Stromal cell of bone marrow (primary cell): ENCODE data around the gene CELF2.

Experiments used
- DNase-seq: peaks from one replicate; pipeline ENCODE4 v3.0.0-alpha.2; 2012; ENCODE audit warnings: low read depth

Gene CELF2

DNA sequence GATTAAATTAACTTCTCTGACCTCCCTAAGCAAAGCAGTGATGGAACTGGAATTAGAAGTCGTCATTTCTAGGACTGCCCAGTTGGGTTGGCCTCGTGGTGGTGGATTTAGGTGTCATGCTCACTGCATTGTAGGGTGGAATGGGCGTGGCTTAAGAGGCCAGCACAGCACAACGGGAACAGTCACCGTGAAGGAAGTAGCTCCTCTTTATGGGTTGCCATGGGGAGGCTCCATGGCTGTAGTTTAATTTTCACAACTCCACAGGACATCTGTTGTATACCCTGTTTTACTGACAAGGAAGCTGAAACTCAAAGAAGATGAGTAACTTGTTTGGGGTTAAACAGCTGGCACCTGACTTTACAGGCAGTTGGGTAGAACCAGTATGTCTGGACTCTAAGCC lies 208.3 kb downstream of the CELF2 start:
- DNase-seq: no peak

DNA sequence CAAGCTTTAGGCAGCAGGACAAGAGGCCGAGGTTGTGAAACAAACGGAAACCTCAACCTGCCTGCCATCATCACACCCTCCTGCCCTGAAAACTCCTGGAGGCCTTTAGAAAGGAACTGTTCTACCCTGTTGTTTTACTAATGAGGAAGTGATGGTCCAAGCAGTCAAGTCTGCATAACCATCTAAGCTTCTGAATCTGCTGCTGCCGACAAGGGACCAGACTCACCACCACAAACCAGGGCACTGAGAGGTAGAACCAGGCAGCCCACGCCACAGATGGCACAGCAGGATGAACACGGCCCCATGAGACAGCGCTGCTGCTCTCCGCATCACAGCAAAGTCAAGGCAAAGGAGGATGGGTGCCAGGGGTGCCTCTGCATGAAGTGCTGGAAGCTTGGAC lies 209.4 kb downstream of the CELF2 start:
- no peak for DNase-seq

DNA sequence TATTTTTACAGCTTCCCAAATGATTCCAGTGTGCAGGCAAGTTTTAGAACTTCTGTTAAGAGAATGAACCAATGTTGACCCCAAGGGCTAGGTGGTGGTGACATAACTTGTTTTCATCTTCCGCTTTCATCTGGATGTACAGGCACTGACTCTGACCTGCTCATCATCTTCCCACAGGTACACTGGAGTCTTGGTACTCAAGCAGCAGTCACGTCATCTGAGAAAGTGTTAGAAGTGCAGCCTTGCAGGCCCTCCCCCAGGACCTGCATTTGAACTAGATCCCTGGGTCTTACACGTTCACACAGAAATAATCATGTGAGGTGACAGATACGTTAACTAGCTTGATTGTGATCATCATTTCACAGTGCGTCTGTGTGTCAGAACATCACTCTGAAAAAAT lies 212.2 kb downstream of the CELF2 start:
- no peak for DNase-seq

DNA sequence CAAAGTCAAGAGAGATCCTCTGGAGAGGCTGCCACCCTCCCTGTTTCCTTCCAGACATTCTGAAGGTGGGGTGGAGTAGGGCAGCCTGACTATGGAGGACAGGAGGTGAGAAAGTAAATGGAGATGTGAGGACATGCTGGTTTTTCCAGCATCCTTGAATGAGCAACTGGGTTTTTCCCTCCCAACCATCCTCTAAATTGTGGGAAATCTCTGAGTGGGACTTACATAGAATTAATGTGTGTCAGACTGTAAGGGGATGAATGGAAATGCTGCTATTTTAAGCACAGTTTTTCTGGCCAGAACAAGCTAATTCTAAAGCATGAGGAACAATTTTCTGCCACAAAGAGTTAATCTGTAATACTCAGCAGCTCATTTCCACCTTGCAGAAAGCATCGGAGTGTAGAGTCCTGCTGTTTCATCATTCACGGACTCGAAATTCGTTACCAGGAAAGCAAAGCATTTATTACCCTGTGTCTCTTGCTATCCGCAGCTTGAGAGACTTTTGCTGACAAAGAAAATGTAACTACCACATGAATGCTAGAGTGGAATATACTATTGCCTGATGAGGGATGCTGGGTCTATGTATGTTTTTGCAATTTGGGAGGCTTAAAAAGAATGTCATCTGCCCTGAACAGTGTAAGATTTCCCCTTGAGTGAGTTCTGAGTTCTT lies 213.0 kb downstream of the CELF2 start:
- no peak for DNase-seq

GRCh38 chr10:11231285-11231684 lies 213.6 kb downstream of the CELF2 start:
- no peak for DNase-seq

DNA sequence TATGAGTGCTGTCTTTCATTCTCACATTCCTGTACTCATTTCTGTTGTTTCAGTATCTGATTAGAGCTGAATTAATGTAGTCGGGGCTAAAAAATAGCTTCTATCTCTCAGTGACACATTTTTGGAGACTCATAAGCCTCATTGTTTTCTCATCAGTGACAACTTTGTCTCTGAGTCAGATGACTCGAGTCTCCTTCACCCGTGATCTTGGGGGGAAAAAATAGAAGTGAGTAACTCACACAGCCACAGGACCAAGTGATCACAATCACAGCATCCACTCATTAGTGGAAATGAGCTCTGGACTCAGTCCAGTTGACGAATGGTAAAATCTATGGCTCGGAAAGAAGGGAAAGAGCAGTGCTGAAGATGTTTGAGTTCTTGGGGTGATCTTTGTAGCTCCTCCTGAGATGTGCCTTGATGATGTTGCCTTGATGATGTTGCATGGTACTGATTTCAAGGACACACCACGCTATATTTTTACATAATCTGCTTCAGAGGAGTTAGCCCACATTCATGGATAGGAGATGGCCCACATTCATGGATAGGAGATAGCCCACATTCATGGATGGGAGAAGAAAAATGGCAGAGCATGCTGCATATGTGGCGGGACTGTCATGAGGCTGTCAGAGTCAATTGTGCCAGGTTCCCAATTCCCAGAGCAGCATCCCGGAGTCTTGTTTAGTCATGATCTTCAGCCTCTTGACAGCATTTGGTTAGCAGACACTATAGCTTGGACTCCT lies 214.7 kb downstream of the CELF2 start:
- no peak for DNase-seq

DNA sequence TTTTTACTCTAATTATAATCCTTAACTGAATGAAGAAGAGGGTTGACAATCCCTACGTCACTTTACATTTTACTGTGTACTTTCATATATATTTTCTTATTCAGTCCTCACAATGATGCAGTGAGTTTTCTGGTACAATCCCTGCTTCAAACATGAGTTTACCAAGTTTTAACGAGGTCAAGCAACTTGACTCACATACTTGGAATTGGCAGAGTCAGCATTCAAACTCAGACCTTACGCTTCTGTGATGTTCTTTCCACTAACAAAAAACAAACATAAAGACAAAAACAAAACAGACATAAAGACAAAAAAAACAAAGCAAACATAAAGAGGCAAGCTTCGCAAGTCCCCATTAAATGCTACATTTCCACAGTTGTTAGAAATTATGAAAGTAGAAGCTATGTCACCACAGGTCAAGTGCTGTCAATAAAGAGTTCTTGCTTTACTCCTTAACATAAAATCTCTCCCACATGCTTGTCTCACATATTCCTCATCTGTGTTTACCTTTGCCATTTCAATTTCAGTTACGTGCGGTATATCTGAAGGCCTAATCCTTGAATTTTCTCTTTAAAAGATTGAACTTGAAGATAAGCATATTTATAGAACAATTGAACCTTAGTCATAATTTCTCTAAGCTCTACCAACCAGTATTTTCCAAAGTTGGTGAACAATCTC lies 217.3 kb downstream of the CELF2 start:
- no peak for DNase-seq

DNA sequence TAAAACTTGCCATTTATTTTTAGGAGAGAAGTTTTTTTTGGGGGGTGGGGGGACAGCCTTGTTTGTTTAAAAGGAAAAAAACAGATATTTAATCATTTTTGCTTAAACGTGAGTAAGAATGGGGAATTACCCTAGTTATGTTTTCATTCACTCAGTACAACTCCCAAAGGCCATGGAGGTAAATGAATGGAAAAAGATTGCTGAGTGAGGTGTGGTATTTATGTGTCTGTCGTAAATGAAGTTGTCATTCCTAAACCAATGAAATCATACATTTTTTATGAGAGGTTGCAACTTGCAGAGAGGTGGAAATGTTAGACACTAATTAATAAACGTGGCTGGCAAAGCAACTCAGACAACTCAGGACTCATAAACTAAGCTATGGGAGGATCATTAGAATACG lies 218.1 kb downstream of the CELF2 start:
- DNase-seq: no peak

GRCh38 chr10:11236234-11236633 lies 218.6 kb downstream of the CELF2 start:
- DNase-seq: no peak

DNA sequence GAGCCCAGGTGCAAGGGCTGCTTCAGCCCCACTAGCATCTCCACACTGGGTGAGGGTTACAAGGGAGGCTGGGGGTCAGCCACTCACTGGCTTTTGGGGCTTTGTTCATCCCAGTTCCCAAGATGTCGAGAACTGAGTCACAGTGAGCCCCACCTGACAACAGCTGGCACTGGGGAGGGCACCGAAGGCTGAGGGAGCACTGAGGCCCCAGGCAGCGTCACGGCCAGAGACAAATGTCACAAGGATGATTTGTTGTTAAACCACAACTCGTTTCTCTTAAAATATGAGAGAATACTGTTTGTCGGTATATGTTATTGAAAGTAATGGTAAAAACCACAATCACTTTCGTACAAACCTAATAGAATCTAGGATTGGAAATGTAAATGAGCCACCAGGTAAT lies 219.9 kb downstream of the CELF2 start:
- no peak for DNase-seq

DNA sequence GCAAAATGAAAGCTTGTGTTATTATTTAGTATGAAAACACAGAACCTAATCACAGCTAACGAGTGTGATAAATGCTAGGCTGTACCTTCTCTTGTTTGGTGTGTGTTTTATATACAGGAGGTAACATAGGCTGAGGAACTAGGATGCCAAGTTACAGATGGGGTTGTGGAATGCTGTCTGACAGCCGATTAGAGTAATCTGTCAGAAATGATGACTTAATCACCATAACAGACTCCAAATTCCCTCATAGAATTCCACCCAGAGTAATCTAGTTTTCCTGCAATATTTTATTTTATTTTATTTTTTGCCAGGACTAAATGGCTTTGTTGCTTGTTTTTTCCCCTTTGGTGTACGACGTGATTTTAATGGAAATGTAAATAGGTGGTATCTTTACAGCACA lies 221.2 kb downstream of the CELF2 start:
- DNase-seq: no peak

GRCh38 chr10:11240641-11241040 lies 223.0 kb downstream of the CELF2 start:
- DNase-seq: no peak

GRCh38 chr10:11242443-11243387 lies 225.0 kb downstream of the CELF2 start:
- no peak for DNase-seq

DNA sequence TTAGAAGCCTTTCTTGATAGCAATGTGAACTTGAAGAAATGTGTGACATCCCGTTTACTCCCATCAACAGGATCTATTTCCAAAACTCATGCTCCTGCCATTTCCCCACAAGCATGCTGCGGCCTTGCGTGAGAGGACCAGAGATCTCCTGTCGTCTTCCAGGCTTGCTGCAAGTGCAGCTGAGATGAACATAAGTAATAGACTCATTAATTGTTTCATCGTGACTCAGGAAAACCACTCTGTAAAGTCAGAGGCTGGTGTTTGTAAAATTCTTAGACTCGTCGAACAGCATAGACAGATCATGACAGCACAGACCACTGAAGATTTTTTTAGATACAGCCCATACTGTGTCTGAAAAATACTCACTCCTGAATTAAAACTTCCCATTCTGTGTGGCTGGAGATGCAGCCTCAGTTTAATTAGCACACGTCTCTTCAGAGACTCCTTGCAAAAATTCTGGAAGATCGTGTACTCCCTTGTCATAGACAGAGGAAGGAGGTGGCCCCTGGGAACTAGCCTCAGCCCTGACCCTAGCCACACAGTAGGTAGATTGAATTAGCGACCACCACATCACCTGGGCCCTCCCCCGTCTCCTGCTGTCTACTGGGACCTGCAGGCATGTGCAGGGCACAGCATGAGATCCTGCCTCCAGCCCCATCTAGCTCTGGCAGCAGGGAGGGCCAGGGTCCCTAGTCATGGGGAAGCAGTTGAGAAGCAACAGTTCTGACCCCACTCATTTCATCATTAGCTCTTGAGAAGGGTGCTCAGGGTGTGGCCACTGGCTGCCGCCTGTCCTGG lies 226.0 kb downstream of the CELF2 start:
- DNase-seq: no peak

DNA sequence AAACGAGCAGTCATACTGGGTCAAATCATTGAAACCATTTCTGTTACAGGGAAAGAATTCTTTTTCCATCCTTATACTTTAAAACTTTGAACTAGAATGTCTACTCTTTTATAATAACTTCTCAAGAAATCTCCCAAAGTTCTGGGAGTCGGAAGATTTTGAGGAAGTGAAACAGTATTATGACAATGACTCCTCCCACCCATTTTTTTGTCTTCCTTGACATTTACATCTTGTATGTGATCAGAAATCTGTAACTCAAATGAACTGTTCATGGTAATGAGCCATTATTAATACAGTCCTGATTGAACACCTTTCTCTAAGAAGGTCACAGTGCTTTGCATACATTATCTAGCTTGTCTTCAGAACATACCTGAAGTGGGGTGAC lies 227.4 kb downstream of the CELF2 start:
- DNase-seq: no peak

DNA sequence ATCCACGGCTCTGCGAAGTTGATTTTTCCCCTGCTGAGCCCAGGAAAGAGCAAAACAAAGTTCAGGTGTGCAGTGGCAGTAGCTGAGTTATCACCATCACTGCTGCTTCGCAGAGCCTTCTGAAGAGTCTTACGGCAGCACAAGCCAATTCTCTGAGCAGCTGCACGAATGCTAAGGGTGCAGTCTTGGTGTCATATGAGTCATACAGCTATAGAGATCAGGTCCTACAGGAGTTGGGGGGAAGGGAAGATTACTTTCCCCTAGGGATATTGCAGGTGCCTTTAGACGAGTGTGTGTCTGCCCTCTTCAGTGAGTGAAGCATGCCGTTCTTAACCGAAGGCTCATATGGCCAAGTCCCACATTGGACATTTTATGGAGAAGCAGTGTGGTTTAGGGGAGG lies 227.8 kb downstream of the CELF2 start:
- DNase-seq: no peak

DNA sequence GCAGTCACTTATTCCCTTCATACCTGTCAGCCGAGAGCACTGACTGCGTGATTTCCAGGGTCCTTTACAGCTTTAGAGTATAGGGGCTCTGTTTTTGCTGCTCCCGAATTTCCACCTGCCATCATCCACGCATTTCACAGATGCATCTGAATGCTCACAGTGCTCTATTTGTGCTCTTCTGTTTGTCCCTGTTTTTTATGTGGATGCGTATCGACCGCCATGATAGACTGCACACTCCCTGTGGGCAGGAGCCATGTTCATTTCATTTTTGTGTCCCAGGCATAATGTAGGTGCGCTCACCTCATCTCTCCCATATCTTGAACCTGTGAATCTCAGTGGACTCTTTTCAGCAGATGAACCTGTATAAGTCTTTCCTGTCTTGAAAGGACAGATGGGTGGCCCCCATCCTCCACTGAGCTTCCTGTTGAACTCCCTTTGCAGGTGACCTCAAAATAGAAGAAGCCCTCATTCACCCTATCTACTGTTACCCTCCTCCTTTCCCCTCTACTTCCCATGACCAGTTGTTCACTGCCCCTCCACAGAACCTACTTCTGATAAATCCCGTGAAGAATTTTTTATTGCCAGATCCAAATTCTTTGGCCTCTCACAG lies 228.4 kb downstream of the CELF2 start:
- DNase-seq: no peak

- DNase-seq: no peak
Measured at GRCh38 chr10:11246752-11247467, 229.2 kb downstream of the CELF2 start.

GRCh38 chr10:11249152-11249807 lies 231.6 kb downstream of the CELF2 start:
- no peak for DNase-seq

DNA sequence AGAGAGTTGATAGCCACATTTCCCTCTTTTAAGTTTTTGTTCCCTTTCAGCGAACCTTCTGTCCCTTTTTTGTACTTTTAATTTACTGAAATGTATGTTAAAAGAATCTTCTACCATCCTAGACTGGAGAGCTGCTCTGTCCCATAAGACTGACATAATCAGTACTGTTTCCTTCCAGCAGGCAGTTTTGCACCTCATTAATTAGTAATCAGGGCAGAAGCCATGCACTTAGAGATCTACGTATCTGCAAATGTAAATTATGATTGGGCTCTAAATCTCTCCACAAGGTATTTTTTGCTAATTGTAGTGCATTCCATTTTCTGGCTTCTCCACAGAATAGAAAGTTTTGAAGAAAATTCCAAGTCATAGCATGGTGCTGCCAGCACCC lies 232.1 kb downstream of the CELF2 start:
- DNase-seq: no peak
